Keratinocyte (primary cell): ENCODE measurements around the gene FGF19.

Source experiments
- EZH2 ChIP-seq: IDR thresholded peaks from one replicate; pipeline ENCODE4 v1.6.1; 2012; ENCODE audit warnings: inconsistent platforms, mild to moderate bottlenecking, low read length, moderate library complexity
- TF ChIP-seq, protein P1 (sequence below), 3 experiments: IDR thresholded peaks in 1 of 3; conservative IDR thresholded peaks in 1 of 3; optimal IDR thresholded peaks in 1 of 3; 2 replicates in 2 of 3; 3 replicates in 1 of 3; pipeline versions ENCODE3 to v1.5.1; 2011; ENCODE audit warnings: low read length in 3 of 3, mild to moderate bottlenecking in 3 of 3, moderate library complexity in 2 of 3, control low read depth in 1 of 3, inconsistent platforms in 1 of 3; ENCODE audit not compliant: insufficient read depth in 2 of 3; ENCODE audit errors: extremely low read depth in 1 of 3

DNA sequence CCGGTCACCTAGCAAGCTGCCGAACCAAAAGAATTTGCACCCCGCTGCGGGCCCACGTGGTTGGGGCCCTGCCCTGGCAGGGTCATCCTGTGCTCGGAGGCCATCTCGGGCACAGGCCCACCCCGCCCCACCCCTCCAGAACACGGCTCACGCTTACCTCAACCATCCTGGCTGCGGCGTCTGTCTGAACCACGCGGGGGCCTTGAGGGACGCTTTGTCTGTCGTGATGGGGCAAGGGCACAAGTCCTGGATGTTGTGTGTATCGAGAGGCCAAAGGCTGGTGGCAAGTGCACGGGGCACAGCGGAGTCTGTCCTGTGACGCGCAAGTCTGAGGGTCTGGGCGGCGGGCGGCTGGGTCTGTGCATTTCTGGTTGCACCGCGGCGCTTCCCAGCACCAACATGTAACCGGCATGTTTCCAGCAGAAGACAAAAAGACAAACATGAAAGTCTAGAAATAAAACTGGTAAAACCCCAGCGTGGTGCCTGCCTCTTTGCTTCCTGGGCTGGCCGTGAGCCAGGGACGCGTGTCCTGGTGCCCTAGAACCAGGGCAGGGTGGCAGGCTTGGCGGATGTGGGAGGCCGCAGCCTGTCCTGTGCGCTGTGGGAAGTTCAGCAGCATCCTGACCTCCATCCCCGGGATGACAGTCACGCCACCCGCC lies 49.7 kb downstream of the FGF19 start:
- TF ChIP-seq, protein P1, sequence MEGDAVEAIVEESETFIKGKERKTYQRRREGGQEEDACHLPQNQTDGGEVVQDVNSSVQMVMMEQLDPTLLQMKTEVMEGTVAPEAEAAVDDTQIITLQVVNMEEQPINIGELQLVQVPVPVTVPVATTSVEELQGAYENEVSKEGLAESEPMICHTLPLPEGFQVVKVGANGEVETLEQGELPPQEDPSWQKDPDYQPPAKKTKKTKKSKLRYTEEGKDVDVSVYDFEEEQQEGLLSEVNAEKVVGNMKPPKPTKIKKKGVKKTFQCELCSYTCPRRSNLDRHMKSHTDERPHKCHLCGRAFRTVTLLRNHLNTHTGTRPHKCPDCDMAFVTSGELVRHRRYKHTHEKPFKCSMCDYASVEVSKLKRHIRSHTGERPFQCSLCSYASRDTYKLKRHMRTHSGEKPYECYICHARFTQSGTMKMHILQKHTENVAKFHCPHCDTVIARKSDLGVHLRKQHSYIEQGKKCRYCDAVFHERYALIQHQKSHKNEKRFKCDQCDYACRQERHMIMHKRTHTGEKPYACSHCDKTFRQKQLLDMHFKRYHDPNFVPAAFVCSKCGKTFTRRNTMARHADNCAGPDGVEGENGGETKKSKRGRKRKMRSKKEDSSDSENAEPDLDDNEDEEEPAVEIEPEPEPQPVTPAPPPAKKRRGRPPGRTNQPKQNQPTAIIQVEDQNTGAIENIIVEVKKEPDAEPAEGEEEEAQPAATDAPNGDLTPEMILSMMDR (optimal IDR thresholded peaks at IDR 0.05 in 1 of 3, IDR thresholded peaks at IDR 0.05 in 1 of 3, conservative IDR thresholded peaks at IDR 0.05 in 1 of 3; ENCODE audit: extremely low read depth in 1 of 3, insufficient read depth in 2 of 3, low read length in 3 of 3): no peak
- TF ChIP-seq EZH2: no peak
